SK-N-SH treated with all-trans-retinoic acid at 6 μM for 48 hours (cell line): ENCODE data around the gene TFAP2A.

ENCODE experiments used
- CREB5 ChIP-seq: fragments of 250-450 bp; sonication (Bioruptor Pico); IDR thresholded peaks from 2 replicates; pipeline ENCODE4 v1.5.1; 2020; ENCODE audit warnings: low read depth, mild to moderate bottlenecking, moderate library complexity
- CSDC2 ChIP-seq: fragments of 250-450 bp; sonication (Bioruptor Pico); IDR thresholded peaks from 2 replicates; pipeline ENCODE4 v1.5.0; 2020; ENCODE audit warnings: mild to moderate bottlenecking, moderate library complexity
- ESRRG ChIP-seq: fragments of 250-450 bp; sonication (Bioruptor Pico); IDR thresholded peaks from 2 replicates; pipeline ENCODE4 v1.6.1; 2021; ENCODE audit warnings: mild to moderate bottlenecking
- GLIS3 ChIP-seq: fragments of 250-450 bp; sonication (Bioruptor Pico); IDR thresholded peaks from 2 replicates; pipeline ENCODE4 v1.5.0; 2020; ENCODE audit warnings: mild to moderate bottlenecking, moderate library complexity
- ISL1 ChIP-seq: fragments of 250-450 bp; sonication (Bioruptor Pico); IDR thresholded peaks from 2 replicates; pipeline ENCODE4 v2.1.2; 2022; ENCODE audit warnings: mild to moderate bottlenecking, moderate library complexity
- OSR1 ChIP-seq: fragments of 250-450 bp; sonication (Bioruptor Pico); IDR thresholded peaks from 2 replicates; pipeline ENCODE4 v1.8.0; 2022; ENCODE audit warnings: moderate library complexity, mild to moderate bottlenecking, inconsistent platforms
- PATZ1 ChIP-seq: fragments of 250-450 bp; sonication (Bioruptor Pico); IDR thresholded peaks from 2 replicates; pipeline ENCODE4 v1.8.0; 2020; ENCODE audit warnings: mild to moderate bottlenecking, moderate library complexity, borderline replicate concordance
- POU6F1 ChIP-seq: fragments of 250-450 bp; sonication (Bioruptor Pico); IDR thresholded peaks from 2 replicates; pipeline ENCODE4 v1.8.0; 2021; ENCODE audit warnings: low read depth, mild to moderate bottlenecking, moderate library complexity, borderline replicate concordance
- RARB ChIP-seq: fragments of 250-450 bp; sonication (Bioruptor Pico); IDR thresholded peaks from 2 replicates; pipeline ENCODE4 v1.8.0; 2021; ENCODE audit warnings: mild to moderate bottlenecking, moderate library complexity
- ZFP3 ChIP-seq: fragments of 250-450 bp; sonication (Bioruptor Pico); IDR thresholded peaks from 2 replicates; pipeline ENCODE4 v1.5.0; 2020; ENCODE audit warnings: mild to moderate bottlenecking, moderate library complexity
- ZFP30 ChIP-seq: fragments of 450-650 bp; formaldehyde crosslinking; IDR thresholded peaks from 2 replicates; pipeline ENCODE4 v1.5.0; 2022; ENCODE audit warnings: mild to moderate bottlenecking, moderate library complexity
- ZNF70 ChIP-seq: fragments of 450-650 bp; formaldehyde crosslinking; IDR thresholded peaks from 2 replicates; pipeline ENCODE4 v1.5.0; 2020; ENCODE audit warnings: mild to moderate bottlenecking, moderate library complexity
- ZNF8 ChIP-seq: fragments of 450-650 bp; formaldehyde crosslinking; IDR thresholded peaks from 2 replicates; pipeline ENCODE4 v1.5.0; 2020; ENCODE audit warnings: mild to moderate bottlenecking, moderate library complexity

- TF ChIP-seq ZNF70 (CRISPR knock-in tag) (no peak), ZFP3 (CRISPR knock-in tag) (no peak), CSDC2 (CRISPR knock-in tag) (no peak), CREB5 (CRISPR knock-in tag) (no peak), ZFP30 (no peak), PATZ1 (CRISPR knock-in tag) (no peak), ZNF8 (CRISPR knock-in tag) (no peak), POU6F1 (no peak), GLIS3 (CRISPR knock-in tag) (no peak), RARB (CRISPR knock-in tag) (no peak), ISL1 (CRISPR knock-in tag) (no peak), ESRRG (CRISPR knock-in tag) (no peak), OSR1 (no peak)
These were observed 18.9 kb downstream of the TFAP2A start for GRCh38 chr6:10395704-10396546.
